Stimulated activated CD4-positive, alpha-beta T cell treated with anti-CD3 and anti-CD28 coated beads, Interleukin-1b, Interleukin-23, amount 100 ng/mL, for 4 hours (primary cell): ENCODE measurements around the gene ACTL6B.

ENCODE experiments used
- DNase-seq, 2 donors: peaks; one replicate each; pipeline ENCODE4 v3.0.0-alpha.2; 2020; ENCODE audit warnings: low read depth in 2 of 2

The ACTL6B gene

DNA sequence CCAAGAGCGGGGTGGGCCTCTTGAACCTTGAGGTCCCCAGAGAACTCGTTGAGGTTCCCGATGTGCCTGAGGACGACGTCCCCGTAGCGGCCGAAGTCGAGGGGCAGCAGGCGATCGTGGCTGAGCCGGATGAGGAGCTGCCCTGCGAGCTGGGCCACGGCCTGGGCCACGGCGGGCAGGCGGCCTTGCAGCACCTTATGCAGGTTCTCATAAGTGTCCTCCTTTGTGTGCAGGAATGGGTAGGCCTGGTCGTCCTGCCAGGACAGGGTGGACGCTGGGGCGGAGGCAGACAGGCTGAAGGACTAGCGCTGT lies 29.1 kb downstream of the ACTL6B start:
- no peak for DNase-seq

DNA sequence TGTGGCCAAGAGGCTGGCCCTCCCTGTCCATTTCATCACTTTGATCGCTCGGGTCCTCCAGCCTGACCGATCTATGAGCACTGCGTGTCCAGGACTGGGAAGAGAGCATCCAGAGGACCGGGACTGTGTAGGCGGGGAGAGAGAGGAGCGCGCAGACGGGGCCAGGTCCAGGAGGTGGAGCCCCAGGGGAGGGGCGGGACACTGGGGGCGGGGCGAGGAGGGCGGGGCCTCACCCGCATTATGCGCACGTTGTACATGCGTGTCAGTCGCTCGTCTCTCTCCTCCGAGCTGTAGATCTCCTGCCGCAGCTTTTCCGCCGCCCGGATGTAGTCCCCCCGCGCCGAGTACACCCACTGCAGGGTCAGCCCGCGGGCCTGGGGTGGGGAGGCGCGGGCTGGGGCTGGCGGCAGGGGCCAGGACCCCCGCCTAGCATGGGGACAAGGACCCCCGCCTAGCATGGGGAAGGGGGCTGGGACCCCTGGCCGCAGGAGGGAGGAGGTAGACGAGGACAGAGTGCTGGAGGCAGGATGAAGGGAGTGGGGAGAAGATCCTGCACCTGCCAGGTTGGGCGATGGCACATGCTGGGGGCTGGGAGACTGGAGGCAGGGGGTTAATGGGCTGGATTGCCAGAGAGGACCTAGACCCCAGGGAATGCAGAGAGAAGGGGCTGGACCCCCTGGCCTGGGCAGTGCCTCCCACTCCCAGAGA lies 29.6 kb downstream of the ACTL6B start:
- peak; percentile 83 to 85 for DNase-seq

DNA sequence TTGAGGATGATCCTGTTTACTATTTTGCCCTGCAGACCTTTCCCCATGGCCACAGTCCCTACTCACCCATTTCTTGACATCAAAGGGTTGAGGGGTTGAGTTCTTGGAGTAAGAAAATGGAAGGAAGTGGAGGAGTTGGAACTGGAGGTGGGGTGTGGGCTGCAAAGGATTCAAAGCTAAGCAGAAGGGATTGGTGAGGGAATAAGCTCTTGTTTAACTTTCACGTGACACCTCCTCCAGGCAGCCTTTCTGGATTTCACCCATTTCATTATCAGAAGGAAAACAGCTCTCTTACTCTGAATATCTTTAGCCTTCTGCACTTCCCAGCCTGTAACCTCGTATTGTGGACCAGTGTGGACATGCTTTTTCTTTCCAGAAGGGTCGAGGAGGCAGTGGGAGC lies 30.2 kb downstream of the ACTL6B start:
- DNase-seq = no peak

DNA sequence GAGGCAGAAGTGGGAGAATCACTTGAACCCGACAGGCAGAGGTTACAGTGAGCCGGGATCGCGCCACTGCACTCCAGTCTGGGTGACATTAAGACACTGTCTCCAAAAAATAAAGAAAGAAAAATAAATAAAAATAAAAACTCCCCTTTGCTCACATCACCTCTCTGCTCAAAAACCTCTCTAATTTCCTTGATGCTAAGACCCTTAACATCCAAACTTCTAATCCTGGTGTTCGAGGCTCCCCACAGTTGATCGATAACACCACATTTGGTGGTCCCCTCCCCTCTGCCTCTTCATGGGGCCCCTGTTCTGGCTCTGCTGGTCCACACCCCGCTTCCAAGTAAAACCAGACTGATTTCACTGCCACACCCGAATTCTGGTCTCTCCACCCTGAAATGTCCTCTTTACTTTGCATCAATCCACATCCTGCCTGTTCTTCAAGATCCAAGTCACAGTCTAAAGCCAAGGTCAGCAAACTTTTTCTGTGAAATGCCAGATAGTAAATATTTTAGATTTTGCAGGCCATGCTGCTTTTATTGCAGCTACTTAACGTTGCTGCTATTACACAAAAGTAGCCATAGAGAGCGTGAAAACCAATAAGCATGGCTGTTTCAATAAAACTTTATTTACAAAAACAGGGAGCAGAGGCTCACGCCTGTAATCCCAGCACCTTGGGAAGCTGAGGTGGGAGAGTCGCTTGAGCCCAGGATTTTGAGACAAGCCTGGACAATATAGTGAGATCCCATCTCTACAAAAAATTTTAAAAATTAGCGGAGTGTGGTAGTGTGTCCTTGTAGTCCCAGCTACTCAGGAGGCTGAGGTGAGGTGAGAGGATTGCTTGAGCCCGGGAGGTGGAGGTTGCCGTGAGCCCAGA lies 32.1 kb downstream of the ACTL6B start:
- no peak for DNase-seq

DNA sequence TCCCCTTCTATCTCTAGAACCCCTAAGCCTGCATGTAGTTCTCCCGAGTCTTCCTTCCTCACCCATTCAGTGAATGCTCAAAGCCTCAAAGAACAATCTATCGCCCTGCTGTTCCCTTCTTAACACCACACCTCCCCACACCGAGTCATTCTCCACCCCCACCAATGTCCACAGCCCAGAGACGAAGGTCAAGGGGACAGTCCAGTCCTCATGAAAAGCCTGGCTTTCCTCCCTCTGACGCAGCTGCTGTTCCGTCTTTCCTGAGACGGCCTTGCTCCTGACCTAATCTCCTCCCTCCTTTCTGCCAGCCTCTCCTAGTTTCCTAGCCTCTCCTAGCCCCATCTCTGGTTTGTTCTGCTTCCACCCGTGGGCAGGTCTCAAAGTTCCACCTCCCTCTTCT lies 34.7 kb downstream of the ACTL6B start:
- no peak for DNase-seq

DNA sequence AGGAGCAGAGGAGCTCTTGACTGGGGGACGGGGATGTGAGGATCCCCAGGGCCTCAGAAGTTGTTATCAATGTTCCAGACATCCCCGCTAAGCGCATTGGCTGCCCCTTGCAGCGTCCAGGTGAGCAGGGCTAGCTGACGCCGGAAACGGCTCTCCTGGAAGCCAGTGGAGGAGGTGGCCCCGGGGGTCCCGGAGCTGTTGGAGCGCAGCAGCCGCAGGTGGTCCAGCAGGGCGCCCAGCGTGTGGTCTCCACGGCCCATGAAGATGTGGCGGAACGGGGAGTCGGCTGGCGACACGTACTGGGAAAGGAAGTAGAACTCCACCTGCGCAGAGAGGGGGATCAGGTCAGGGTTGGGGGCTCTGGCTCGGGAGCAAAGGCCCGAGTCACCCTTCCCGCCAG lies 35.4 kb downstream of the ACTL6B start:
- DNase-seq = no peak

DNA sequence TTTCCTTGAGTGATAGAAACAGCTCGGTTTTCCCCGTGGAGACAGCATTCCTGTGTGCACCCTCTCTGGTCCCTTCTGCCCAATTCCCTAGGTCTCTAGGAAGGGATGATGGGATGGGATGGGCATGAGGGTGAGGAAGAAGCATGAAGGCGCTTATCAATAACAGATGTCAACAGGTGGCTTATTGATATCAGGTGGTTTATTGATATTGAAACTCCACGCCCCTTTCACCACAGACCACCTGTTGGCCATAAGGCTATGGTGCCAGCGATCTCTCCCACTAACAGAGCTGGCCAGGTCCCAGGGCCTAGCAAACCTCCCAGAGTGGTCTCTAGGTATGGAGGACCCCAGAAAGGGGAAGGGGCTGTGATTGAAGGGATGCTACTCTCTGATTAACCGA lies 36.0 kb downstream of the ACTL6B start:
- no peak for DNase-seq

DNA sequence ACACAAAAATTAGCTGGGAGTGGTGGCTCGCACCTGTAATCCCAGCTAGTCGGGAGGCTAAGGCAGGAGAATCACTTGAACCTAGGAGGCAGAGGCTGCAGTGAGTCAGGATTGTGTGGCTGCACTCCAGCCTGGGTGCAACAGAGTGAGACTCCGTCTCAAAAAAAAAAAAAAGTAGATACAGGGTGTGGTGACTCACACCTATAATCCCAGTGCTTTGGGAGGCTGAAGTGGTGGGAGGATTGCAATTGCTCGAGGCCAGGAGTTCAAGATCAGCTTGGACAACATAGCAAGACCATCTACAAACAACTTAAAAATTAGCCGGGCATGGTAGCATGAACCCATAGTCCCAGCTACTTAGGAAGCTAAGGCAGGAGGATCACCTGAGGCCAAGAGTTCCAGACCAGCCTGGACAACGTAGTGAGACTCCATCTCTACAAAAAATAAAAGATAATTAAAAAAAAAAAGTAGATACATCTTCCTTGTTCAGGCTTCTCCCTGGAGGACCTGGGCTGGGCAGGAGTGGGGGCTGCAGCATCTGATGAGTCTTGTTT lies 41.9 kb downstream of the ACTL6B start:
- DNase-seq = no peak

DNA sequence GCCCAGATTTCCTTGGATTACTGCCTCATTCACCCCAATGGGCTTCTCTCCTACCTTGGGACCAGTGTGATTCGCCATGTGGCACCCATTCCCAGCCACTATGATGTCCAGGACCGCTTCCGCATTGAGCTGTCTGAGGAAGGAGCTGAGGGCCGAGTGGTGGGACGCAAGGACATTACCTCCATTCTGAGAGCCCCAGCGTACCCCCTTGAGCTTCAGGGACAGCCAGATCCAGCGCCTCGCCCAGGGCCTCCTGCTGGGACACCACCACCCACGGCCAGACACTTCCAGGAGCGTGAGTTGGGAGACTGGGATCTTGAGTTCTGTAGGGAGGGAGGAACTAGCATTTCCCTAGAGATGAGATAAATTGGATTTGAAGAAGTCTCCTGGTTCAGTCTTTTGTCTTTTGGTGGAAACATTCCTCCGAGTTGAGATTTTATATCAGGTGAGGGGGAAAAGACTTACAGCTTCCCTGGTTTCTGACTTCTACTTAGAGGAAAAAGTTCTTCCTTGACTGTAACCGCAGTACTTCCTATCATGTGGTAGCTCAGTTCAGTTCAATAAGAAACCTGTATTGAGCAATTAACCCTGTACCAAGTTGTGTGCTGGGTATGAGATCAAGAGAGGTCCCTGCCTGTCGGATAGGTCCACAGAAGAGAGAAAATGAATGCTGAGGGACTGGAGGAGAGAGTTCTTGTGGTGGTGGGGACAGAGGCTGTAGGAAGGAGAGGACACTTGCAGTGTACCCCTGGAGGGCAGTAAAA lies 42.7 kb downstream of the ACTL6B start:
- DNase-seq = no peak

DNA sequence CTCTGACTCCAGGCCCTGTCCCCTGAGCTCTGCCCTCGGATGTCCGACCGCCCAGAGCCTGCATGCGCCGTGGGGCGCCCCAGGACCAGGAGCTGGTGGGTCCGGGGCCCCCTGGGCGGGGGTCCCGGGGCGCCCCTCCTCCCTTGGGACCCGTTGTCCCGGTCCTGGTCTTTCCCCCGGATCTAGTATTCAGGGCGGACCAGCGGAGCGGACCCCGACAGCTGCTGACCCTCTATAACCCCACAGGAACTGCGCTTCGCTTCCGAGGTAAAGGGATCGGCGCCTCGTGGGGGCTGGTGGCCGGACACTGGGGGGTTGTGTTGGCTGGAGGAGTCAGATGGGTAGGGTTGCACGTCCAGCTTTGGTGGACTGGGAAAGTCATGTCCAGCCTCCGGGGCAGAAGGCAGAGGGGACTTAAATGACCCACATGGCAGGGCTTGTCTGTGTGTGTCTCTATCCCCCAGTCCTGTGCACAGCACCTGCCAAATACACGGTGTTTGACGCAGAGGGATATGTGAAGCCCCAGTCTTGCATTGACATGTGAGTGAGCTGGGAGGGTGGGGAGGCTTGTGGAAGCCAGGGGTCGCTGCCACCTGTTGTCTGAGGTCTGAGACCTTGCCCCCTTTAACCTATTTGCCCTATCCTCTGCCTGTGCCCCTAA lies 43.4 kb downstream of the ACTL6B start:
- no peak for DNase-seq

DNA sequence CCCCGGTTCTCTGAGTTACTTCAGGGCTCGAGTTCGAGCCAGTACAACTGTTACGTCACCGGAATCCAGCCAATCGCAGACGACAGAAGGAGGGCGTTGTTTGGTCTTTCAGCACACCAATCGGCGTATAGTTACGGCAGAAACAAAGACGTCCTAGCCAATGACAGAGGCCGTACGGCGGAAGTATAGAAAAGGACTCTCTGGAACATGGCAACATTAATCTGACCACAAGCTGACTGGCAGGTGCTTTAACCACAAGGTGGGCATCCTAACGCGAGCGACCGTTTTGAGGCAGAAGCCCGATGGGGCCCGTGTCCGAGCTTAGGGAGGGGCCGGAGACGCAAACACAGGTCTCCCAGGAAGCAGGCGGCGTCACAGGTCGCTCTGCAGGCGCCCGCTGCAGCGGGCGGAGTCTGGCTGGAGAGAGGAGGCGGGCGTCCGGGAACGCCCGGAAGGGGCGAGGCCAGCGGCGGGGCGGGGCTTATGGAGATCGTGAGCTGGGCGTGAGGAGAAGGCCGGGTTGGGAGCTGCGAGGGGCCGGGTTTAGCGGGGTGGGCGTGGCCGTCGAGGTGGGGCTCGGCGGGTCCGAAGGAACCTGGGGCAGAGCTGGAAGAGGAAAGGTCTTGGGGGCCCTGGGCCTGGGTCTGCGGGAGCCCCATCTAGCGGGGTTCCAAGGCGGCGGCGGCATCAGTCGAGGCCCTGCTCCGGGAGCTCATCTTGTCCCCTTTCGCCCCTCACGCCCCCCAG lies 44.1 kb downstream of the ACTL6B start, which contains the start of gene MOSPD3:
MOSPD3 (plus strand) TSS at position 558 of the 747 bp plus-strand sequence. CDS start 252 bp downstream, outside the sequence.
- DNase-seq = peak; percentile 98 to 99

DNA sequence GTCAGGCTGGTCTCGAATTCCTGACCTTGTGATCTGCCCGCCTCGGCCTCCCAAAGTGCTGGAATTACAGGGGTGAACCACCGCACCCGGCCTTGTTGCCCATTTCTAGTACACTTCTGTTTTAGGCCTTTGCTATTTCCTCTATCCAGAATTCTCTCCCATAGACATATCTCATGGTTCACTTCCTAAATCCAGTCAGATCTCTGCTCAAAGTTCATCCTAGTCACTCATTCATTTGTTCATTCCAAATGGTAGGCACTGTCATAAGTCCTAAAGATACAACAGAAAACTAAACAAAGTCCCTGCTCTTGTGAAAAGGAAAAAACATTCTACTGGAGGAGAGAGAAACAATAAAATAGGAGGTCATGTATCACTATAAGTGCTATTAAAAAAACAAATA lies 46.3 kb downstream of the ACTL6B start:
- DNase-seq = no peak

DNA sequence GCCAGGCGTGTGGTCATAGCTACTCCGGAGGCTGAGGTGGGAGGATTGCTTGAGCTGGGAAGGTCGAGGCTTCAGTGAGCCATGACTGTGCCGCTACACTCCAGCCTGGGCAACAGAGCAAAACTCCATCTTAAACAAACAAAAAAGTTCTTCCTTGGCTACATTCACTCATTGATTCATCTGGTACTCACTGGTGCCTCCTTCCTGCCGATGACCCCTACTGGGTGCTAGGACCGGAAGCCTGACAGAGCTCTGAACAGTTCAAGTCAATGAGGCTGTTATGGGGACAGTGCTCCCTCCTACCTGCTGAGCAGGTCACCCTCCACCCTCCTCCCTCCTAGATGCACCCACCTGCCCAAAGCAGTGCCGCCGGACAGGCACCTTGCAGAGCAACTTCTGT lies 49.1 kb downstream of the ACTL6B start:
- DNase-seq = no peak

DNA sequence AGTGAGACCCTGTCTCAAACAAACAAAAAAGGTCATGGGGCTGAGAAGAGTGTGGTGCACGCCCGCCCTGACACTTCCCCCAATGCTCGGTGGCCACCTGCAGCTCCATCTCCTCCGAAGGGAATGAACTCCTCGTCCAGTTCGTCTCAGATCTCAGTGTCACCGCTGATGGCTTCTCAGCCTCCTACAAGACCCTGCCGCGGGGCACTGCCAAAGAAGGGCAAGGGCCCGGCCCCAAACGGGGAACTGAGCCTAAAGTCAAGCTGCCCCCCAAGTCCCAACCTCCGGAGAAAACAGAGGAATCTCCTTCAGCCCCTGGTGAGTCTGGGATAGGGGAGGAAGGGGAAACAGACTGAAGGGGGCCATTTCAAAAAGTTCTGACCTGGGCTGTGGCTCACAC lies 49.9 kb downstream of the ACTL6B start:
- no peak for DNase-seq

DNA sequence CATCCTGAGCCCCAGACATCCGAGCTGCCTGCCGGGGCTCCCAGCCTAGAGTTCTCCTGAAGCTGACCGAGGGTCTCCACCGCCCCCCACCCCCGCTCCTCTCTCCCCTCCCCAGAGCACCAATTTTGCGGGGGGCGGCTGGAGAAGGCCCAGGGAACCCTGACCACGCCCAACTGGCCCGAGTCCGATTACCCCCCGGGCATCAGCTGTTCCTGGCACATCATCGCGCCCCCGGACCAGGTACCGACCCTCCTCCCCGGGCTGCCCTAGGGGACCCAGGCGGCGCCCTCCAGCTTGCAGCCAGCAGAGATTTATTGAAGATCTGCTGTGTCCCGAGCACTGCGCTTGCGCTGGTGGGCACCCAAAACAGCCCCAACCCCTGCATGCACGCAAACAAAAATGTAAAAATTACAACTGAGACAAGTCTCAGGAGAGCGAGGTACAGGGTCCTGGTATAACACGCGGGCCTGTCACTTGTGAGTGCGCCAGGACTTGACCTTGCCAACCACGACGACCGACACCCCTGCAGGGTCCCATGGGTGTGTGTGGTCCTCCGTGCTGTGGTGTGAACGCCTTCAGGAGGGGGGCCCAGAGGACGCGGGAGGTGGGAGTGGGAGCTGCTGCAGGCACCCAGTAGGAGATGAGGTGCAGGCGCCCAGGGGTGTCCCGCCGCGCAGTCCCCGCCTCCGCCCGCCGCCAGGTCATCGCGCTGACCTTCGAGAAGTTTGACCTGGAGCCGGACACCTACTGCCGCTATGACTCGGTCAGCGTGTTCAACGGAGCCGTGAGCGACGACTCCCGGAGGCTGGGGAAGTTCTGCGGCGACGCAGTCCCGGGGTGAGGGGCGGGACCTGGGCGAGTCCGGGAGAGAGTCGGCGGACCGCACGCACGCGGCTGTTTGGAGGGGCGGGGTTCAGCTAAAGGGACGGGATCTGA lies 51.0 kb downstream of the ACTL6B start:
- no peak for DNase-seq

DNA sequence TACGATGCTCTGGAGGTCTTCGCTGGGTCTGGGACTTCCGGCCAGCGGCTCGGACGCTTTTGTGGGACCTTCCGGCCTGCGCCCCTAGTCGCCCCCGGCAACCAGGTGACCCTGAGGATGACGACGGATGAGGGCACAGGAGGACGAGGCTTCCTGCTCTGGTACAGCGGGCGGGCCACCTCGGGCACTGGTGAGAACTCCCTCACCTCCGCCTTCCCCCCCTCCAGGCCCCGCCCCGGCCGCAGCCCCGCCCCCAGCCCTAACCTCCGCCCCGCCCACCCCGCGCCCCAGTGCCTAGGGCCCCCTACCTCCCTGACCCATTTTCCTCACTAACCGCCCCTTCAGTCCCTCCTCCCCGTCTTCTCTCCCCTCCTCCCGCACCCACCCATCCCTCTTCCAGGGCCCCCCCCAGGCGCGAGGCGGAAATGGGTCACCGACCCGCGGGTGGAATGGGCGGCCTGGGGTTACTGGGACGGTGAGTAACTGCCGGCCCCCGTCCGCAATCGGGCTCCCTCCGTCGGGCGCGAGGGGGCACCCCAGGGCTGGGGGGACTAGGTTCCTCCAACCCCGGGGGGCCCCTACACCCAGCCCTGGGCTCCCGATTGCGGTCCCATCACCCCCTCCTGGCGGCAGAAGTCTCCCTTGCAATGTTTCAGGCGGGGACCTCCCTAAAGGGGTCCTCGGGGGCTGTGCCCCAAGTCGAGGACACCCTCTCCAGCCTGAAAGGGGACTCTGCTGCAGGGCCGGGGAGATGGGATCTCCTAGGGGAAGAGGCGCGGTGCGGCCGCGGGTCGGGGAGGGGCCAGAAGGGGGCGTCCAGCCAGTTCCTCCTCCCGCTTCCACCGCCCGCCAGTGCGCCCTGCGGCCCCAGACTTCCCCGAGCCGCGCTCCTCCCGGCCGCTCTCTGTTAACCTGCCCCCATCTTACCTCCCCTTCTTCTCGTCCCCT lies 51.9 kb downstream of the ACTL6B start:
- peak; percentile 54 to 65 for DNase-seq

DNA sequence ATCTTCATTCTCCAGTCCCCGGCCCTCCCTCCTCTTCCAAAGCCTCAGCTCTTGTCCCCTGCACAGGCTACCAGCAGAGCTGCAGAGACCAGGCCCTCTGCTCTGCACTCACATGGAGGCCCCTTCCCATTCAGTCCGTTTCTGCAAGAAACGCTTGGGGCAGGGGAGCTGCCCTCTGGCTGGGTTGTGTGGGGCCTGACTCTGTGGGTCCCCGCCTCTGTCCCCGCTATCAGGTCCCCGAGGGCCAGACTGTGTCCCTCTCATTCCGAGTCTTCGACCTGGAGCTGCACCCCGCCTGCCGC lies 52.6 kb downstream of the ACTL6B start:
- no peak for DNase-seq

DNA sequence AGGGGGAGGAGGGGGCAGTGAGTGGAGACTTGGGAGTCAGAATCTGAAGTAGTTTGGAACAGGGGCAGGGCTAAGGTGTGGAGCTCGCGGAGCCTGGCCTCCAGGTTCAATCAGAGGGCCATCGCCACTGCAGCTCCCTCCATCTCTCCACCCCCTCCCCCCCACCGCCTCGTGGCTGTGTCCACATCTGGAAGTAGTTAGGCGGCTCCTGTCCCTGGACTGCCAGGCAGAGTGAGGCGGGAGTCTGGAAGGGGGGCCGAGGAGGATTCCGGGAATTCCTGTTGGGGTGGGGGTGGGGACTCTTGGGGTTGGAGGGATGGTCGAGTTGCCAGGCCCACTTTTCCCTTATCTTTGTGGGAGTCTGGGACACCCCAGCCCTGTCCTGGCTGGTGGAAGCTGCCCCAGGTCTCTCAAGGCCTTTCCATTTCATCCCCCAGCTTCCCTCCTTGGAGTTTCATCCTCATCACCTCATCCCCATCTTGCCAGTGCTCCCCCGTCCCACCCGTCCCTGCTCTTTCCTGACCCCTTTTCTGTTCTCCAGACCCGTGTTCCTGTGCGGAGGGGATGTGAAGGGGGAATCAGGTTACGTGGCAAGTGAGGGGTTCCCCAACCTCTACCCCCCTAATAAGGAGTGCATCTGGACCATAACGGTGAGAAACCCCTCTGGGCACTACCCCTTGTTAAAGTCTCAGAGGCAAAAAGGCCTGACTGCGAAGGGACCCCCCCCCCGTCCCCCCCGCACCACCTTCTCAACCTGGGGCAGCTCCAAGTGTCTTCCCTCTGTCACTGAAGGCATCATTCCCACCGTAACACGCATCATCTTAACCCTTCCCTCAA lies 53.1 kb downstream of the ACTL6B start:
- no peak for DNase-seq
